ENCODE measurements around the gene DMXL1.

DMXL1 gene

GRCh38 chr5:119171686-119172085 is 100.8 kb downstream of the DMXL1 start:
- no peak for TF ChIP-seq CTCF (conservative IDR thresholded peaks at IDR 0.05; ENCODE audit: low read depth, low read length)
- H3K27ac ChIP-seq = no peak overlapping the region
- no peaks in the 10 kb centered on the region for H3K36me3 ChIP-seq (ENCODE audit: insufficient read depth)

GRCh38 chr5:119174578-119175163 is 103.8 kb downstream of the DMXL1 start:
- Histone ChIP-seq H3K36me3 (ENCODE audit: insufficient read depth) (no peaks in the 10 kb centered on the region; the same call in 1 of the 2 replicates), H3K27me3 (ENCODE audit: insufficient read depth, low read depth) (no peaks in the 10 kb centered on the region), H4K20me1 (ENCODE audit: insufficient read depth) (no peaks in the 10 kb centered on the region), H3K4me3 (IDR thresholded peaks at IDR 0.05; ENCODE audit: insufficient read depth, low read depth, low read length) (no peak overlapping the region), H2AFZ (ENCODE audit: low read depth) (no peak overlapping the region), H3K27ac (no peak overlapping the region), H3K4me1 (ENCODE audit: low read depth, poor library complexity, severe bottlenecking) (no peaks in the 10 kb centered on the region), H3K79me2 (ENCODE audit: insufficient read depth, low read depth) (no peaks in the 10 kb centered on the region), H3K9ac (no peak overlapping the region), H3K4me2 (no peak overlapping the region)
- no peak for TF ChIP-seq CTCF (conservative IDR thresholded peaks at IDR 0.05; ENCODE audit: low read depth, low read length)

More at GRCh38 chr5:119171686-119172085, 100.8 kb downstream of the DMXL1 start:
- Histone ChIP-seq H3K4me3 (IDR thresholded peaks at IDR 0.05; ENCODE audit: insufficient read depth, low read depth, low read length) (no peak overlapping the region), H4K20me1 (ENCODE audit: insufficient read depth) (no peaks in the 10 kb centered on the region), H3K4me1 (ENCODE audit: low read depth, poor library complexity, severe bottlenecking) (no peaks in the 10 kb centered on the region), H3K27me3 (ENCODE audit: insufficient read depth, low read depth) (no peaks in the 10 kb centered on the region), H2AFZ (ENCODE audit: low read depth) (no peak overlapping the region), H3K9ac (no peak overlapping the region), H3K4me2 (no peak overlapping the region), H3K79me2 (ENCODE audit: insufficient read depth, low read depth) (no peaks in the 10 kb centered on the region)

GRCh38 chr5:119176785-119177184 is 105.9 kb downstream of the DMXL1 start:
- H3K79me2 ChIP-seq (ENCODE audit: insufficient read depth, low read depth) = no peaks in the 10 kb centered on the region
- TF ChIP-seq CTCF (conservative IDR thresholded peaks at IDR 0.05; ENCODE audit: low read depth, low read length) = no peak

GRCh38 chr5:119177226-119177625 is 106.3 kb downstream of the DMXL1 start:
- Histone ChIP-seq H4K20me1 (ENCODE audit: insufficient read depth) (no peaks in the 10 kb centered on the region), H2AFZ (ENCODE audit: low read depth) (no peak overlapping the region), H3K4me2 (no peak overlapping the region), H3K27ac (no peak overlapping the region), H3K36me3 (ENCODE audit: insufficient read depth) (no peaks in the 10 kb centered on the region; the same call in 1 of the 2 replicates), H3K27me3 (ENCODE audit: insufficient read depth, low read depth) (no peaks in the 10 kb centered on the region), H3K9ac (no peak overlapping the region), H3K4me3 (IDR thresholded peaks at IDR 0.05; ENCODE audit: insufficient read depth, low read depth, low read length) (no peak overlapping the region), H3K4me1 (ENCODE audit: low read depth, poor library complexity, severe bottlenecking) (no peaks in the 10 kb centered on the region), H3K79me2 (ENCODE audit: insufficient read depth, low read depth) (no peaks in the 10 kb centered on the region)
- TF ChIP-seq CTCF (conservative IDR thresholded peaks at IDR 0.05; ENCODE audit: low read depth, low read length) = no peak

More at GRCh38 chr5:119176785-119177184, 105.9 kb downstream of the DMXL1 start:
- Histone ChIP-seq H3K27ac (no peak overlapping the region), H2AFZ (ENCODE audit: low read depth) (no peak overlapping the region), H3K4me1 (ENCODE audit: low read depth, poor library complexity, severe bottlenecking) (no peaks in the 10 kb centered on the region), H3K4me2 (no peak overlapping the region), H3K36me3 (ENCODE audit: insufficient read depth) (no peaks in the 10 kb centered on the region; the same call in 1 of the 2 replicates), H3K27me3 (ENCODE audit: insufficient read depth, low read depth) (no peaks in the 10 kb centered on the region), H4K20me1 (ENCODE audit: insufficient read depth) (no peaks in the 10 kb centered on the region), H3K4me3 (IDR thresholded peaks at IDR 0.05; ENCODE audit: insufficient read depth, low read depth, low read length) (no peak overlapping the region), H3K9ac (no peak overlapping the region)

All from KMS-11 (cell line).